Stimulated activated naive CD8-positive, alpha-beta T cell treated with anti-CD3 and anti-CD28 coated beads, Interleukin-15, amount 100 ng/mL, for 72 hours (primary cell): ENCODE results near the gene DEPP1.

ENCODE experiments used
- ATAC-seq: fragments of 150-1000 bp; cut with Tn5 transposase; 2 replicates; pipeline ENCODE4 v1.10.0; 2021; ENCODE audit warnings: mild to moderate bottlenecking, moderate library complexity
- DNase-seq, 2 donors: peaks; one replicate each; pipeline ENCODE4 v3.0.0; 2021 to 2022
- H3K27ac Mint-ChIP-seq, 2 donors: one replicate each; pipeline ENCODE4 v1.8.0; 2022; ENCODE audit warnings: mild to moderate bottlenecking in 2 of 2, mixed read lengths in 2 of 2, moderate library complexity in 2 of 2
- H3K27me3 Mint-ChIP-seq: one replicate; pipeline ENCODE4 v1.8.0; 2022; ENCODE audit warnings: mixed read lengths
- H3K4me1 Mint-ChIP-seq: one replicate; pipeline ENCODE4 v1.8.0; 2022; ENCODE audit warnings: mild to moderate bottlenecking, mixed read lengths
- H3K4me3 Mint-ChIP-seq, 2 donors: one replicate each; pipeline ENCODE4 v1.8.0; 2022; ENCODE audit warnings: mild to moderate bottlenecking in 2 of 2, mixed read lengths in 2 of 2, moderate library complexity in 1 of 2
- H3K9me3 Mint-ChIP-seq, 2 donors: one replicate each; pipeline ENCODE4 v1.8.0; 2022; ENCODE audit warnings: mixed read lengths in 2 of 2

DEPP1 gene

DNA sequence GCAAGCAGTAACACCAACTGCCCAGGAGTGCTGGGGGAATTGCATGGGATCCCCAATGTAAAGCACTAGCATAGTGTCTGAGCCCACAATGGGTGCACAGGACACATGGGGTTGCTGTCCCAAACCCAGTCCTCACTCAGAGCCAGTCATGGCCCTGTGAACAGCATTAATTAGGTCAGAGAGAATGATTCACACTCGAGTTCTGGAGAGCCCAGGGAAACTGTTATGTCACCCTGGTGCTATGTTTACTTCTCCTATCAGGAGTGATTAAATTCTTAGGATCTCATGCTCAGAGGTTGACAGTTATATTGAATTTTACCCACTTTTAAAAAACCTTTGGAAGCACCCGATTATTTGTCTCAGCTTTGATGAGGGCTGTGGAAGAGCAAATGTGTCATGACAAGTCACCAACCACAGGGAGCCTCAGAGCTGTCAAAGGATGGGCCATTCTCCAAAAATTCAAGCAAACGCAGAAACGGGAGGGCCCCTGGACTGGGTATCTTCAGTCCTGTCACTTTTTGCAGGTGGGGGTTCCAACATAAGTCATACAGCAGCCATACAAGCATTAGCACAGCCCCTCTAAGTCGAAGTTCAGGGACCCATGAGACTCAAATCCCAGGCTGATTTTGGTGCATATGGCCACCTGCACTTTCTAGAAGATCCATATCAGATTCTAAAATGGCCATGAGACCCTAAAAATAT is 20.3 kb downstream of the DEPP1 start:
- Mint-ChIP-seq H3K27ac (no peak overlapping the region), H3K9me3 (no peaks in the 10 kb centered on the region), H3K27me3 (peaks cover 8% of the 10 kb centered on the region), H3K4me1 (peaks cover 45% of the 10 kb centered on the region), H3K4me3 (peak overlapping the region; percentile 73 to 83)
- DNase-seq, result no peak
- ATAC-seq, result no peak

GRCh38 chr10:44956717-44957706 is 21.6 kb downstream of the DEPP1 start:
- Mint-ChIP-seq H3K9me3 (no peaks in the 10 kb centered on the region), H3K4me1 (peaks cover 39% of the 10 kb centered on the region), H3K27me3 (peaks cover 8% of the 10 kb centered on the region), H3K4me3 (no peak overlapping the region), H3K27ac (no peak overlapping the region)
- ATAC-seq (no peak), DNase-seq (no peak)

DNA sequence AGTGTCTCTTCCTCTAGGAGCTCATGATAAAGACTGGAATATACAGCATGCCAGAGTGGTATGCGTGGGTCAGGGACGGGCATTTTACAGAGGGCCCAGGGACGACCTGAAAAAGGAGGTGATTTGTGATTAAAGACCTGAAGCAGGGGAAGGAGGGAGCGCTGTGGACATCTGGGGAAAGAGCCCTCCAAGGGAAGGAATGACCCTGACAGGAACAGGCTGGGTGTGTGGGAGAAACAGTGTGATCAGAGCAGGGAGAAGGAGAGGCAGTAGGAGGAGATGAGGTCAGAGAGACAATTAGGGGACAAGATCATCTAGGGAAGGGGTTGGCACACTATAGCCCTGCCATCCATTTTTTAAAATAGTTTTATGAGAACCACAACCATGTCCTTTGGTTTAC is 22.4 kb downstream of the DEPP1 start:
- Mint-ChIP-seq H3K4me1 (peaks cover 39% of the 10 kb centered on the region), H3K27me3 (peaks cover 8% of the 10 kb centered on the region), H3K4me3 (no peak overlapping the region), H3K9me3 (no peaks in the 10 kb centered on the region), H3K27ac (no peak overlapping the region)
- DNase-seq (no peak), ATAC-seq (no peak)

DNA sequence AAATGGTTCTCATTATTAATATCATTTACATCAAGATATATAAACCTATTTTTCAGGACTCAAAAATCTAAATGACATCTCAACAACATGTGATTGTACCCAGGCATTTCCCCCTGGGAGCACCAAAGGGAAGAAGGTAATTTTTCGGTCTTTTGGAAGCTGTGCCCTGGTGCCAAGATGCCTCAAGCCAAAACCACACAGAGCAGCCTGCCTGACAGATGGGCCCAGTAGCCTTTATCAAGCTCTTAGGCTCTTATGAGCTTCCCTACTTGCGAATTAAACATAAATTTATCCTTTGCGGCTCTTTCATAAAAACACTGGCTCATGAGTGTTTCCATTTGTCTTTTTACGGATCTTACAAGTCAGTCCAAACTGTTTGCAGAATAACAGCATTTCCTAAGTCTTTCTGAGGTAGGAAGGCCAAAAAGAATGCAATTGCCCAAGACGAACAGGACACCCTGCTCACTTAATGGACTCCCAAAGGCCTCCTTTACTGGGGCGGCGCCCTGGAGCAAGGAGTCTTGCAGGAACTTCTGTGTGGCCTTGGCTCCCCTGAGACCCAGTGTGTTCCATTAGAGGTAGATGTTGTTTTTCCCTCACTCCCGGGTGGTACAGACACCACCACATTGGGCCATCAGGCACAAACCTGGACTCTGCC is 23.1 kb downstream of the DEPP1 start:
- ATAC-seq (no peak), DNase-seq (no peak)
- peaks cover 38% of the 10 kb centered on the region for H3K4me1 Mint-ChIP-seq
- peaks cover 5% of the 10 kb centered on the region for H3K27me3 Mint-ChIP-seq
- no peaks in the 10 kb centered on the region for H3K9me3 Mint-ChIP-seq
- H3K27ac Mint-ChIP-seq, result peak overlapping the region in 1 of 2 donors; percentile 42
- H3K4me3 Mint-ChIP-seq, result no peak overlapping the region

DNA sequence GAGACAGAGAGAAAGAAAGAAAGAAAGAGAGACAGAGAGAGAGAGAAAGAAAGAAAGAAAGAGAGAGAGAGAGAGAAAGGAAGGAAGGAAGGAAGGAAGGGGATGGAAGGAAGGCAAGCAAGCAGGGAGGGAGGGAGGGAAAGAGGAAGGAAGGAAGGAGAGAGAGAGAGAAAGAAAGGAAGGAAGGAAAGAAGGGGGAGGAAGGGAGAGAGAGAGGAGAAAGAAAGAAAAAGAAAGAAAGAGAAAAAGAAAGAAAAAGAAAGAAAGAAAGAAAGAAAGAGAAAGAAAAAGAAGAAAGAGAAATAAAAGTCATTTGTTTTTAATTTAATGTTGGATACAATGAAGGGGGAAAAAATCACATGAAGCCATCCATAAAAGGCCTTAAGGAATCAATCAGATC is 23.6 kb downstream of the DEPP1 start:
- H3K27me3 Mint-ChIP-seq, result no peaks in the 10 kb centered on the region
- no peak overlapping the region for H3K4me3 Mint-ChIP-seq
- ATAC-seq, result no peak
- H3K4me1 Mint-ChIP-seq, result peaks cover 35% of the 10 kb centered on the region
- no peaks in the 10 kb centered on the region for H3K9me3 Mint-ChIP-seq
- H3K27ac Mint-ChIP-seq, result no peak overlapping the region
- DNase-seq, result no peak

GRCh38 chr10:44954042-44954441 is 24.6 kb downstream of the DEPP1 start:
- H3K27ac Mint-ChIP-seq, result no peak overlapping the region
- no peaks in the 10 kb centered on the region for H3K27me3 Mint-ChIP-seq
- H3K4me3 Mint-ChIP-seq, result no peak overlapping the region
- H3K9me3 Mint-ChIP-seq, result no peaks in the 10 kb centered on the region
- H3K4me1 Mint-ChIP-seq, result peaks cover 32% of the 10 kb centered on the region
- no peak for DNase-seq
- ATAC-seq, result no peak

- Mint-ChIP-seq H3K27me3 (no peaks in the 10 kb centered on the region), H3K9me3 (no peaks in the 10 kb centered on the region), H3K27ac (no peak overlapping the region), H3K4me1 (peaks cover 29% of the 10 kb centered on the region), H3K4me3 (no peak overlapping the region)
- DNase-seq (no peak), ATAC-seq (no peak)
Observed at GRCh38 chr10:44952779-44953231, 25.8 kb downstream of the DEPP1 start.

GRCh38 chr10:44951576-44952226 is 26.9 kb downstream of the DEPP1 start:
- ATAC-seq (no peak), DNase-seq (no peak)
- Mint-ChIP-seq H3K27ac (no peak overlapping the region), H3K4me3 (no peak overlapping the region), H3K4me1 (peaks cover 18% of the 10 kb centered on the region), H3K27me3 (no peaks in the 10 kb centered on the region), H3K9me3 (no peaks in the 10 kb centered on the region)

DNA sequence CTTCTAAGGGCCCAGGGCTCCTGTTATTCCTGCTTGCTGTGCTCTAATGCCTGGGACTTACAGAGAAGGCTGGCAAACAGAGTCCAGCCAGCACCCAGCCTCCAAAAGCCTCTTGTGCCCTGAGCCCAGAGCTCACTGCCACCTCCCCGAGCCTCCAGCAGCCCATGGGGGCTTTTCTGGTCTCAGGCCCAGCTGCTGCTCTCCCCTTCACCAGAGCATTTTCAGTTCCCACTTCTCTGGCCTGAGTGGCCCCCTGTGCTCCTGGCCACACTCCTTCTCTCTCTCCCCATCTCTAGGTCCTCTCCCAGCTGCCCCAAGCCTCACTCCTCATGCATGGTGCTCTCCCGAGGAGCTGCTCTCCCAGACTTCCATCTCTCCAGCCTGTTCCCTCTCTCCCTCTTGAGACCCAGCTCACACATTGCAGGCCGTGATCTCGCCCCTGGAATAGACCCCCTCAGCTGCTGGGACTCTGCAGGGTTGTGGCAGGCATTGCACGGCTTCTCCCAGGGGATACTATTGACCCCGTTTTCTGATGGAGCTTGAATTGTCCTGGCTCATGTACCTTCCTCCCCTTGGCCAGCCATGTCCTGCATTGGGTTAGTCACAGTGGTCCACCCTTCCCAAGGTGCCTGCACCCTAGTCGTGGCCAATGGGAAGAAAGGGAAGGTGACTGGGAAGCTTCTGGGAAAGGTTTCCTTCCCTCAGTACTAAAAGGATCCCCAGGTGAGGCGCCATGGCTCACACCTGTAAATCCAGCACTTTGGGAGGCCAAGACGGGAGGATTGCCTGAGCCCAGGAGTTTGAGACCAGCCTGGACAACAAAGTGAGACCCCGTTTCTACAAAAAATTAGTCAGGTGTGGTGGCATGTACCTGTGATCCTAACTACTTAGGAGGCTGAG is 28.0 kb downstream of the DEPP1 start:
- H3K27me3 Mint-ChIP-seq, result no peaks in the 10 kb centered on the region
- no peak for DNase-seq
- no peak for ATAC-seq
- H3K27ac Mint-ChIP-seq, result peak overlapping the region in 1 of 2 donors; percentile 65
- H3K4me1 Mint-ChIP-seq, result peaks cover 12% of the 10 kb centered on the region
- H3K9me3 Mint-ChIP-seq, result peaks cover 5 to 6% of the 10 kb centered on the region in 2 donors
- H3K4me3 Mint-ChIP-seq, result no peak overlapping the region

DNA sequence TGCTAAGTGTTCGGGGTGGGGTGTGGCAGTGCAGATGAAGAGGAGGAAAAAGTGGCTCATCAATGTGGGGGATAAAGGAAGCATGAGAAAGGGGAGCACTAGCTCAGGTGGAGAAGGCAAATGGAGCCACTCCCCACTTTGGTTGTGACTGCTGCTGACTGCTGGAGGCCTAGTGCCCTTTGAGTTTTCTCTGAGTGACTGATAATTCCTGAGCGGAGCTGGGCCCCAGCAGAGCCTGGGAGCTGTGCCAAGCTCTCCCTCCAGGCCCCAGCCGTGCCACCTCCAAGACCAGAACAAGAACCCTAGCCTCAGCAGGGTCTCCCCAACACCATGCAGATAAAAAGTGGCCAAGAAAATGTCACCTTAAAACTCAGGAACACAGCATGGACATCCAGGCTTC is 28.7 kb downstream of the DEPP1 start:
- DNase-seq (no peak), ATAC-seq (no peak)
- Mint-ChIP-seq H3K4me1 (peaks cover 12% of the 10 kb centered on the region), H3K4me3 (no peak overlapping the region), H3K9me3 (peaks cover 12% of the 10 kb centered on the region in 2 donors), H3K27ac (no peak overlapping the region), H3K27me3 (no peaks in the 10 kb centered on the region)

DNA sequence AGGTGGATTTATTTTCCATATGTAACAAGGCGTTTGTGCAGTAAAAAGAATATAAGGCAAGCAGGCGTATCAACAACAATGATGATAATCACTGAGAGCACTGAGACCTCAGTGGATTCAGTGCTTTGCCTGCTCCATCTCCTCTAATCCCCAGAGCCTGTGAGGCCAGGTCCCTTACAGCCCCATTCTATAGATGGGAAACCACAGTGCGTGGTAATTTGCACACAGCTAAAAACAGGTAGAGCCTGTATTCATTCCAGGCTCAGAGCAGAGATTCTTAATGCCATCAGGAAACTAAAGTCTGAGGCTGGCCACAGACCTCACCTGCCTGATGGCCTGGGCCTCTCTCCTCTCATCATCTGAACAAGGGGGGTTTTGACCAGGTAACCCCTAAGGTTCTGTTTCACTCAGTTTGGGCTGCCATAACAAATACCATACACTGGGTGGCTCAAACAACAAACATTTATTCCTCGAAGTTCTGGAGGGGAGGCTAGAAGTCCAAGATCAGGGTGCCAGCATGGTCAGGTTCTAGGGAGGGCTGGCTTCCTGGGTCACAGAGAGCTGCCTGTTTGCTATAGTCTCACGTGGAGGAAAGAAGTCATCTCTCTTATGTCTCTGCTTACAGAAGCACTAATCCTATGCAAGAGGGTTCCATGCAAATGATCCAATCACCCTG is 29.3 kb downstream of the DEPP1 start:
- H3K4me1 Mint-ChIP-seq, result peaks cover 12% of the 10 kb centered on the region
- H3K4me3 Mint-ChIP-seq, result no peak overlapping the region
- no peak overlapping the region for H3K27ac Mint-ChIP-seq
- no peaks in the 10 kb centered on the region for H3K27me3 Mint-ChIP-seq
- peaks cover 18 to 19% of the 10 kb centered on the region in 2 donors for H3K9me3 Mint-ChIP-seq
- DNase-seq (no peak), ATAC-seq (no peak)

- Mint-ChIP-seq H3K27me3 (no peaks in the 10 kb centered on the region), H3K4me1 (peaks cover 12% of the 10 kb centered on the region), H3K27ac (no peak overlapping the region), H3K9me3 (peaks cover 20 to 23% of the 10 kb centered on the region in 2 donors), H3K4me3 (no peak overlapping the region)
- ATAC-seq, result no peak
- no peak for DNase-seq
Observed at GRCh38 chr10:44948642-44949041, 30.0 kb downstream of the DEPP1 start.

DNA sequence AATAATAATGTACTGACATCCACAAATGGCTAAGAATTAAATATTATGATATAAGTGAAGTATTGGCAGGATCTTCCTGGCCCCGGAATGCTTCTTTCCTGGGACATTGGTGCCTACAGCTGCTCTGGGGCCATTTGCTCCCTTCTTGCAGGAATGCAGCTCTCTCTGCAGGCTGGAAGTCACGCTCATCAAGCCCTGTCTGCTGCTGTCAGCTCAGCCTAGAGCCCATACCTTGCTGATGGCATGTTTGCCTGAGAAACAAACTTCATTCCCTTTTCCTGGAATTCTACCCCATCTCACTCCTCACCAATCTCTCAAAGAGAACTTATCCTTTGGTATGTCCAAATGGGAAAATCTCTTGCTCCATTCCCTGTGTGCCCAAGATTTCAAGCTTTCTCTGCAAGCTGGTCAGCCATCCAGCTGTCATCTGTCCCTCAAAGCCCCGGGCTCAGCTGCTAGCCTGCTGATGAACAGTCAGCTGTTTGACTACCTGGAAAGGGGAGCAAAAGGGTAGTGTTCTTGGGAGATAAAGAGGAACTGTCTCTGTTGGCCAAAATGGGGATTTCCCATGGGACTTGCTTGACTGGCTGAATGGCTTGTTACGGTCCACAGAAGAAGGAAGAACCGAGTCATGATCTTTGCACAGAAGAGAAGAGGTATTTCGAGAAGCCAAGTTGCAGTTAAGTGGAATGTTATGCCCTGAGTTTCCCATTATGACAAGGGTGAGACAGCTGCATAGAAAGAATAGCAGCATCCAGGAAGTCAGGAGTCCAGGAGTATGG is 31.0 kb downstream of the DEPP1 start:
- H3K4me3 Mint-ChIP-seq, result no peak overlapping the region
- H3K27ac Mint-ChIP-seq, result no peak overlapping the region
- ATAC-seq, result no peak
- DNase-seq, result no peak
- peaks cover 20 to 28% of the 10 kb centered on the region in 2 donors for H3K9me3 Mint-ChIP-seq
- H3K4me1 Mint-ChIP-seq, result peaks cover 12% of the 10 kb centered on the region
- H3K27me3 Mint-ChIP-seq, result peaks cover 6% of the 10 kb centered on the region
